ENCODE results near the gene MACROH2A1.

GRCh38 chr5:135306557-135306956 lies 92.5 kb downstream of the MACROH2A1 start:
- TF ChIP-seq CTCF (IDR thresholded peaks at IDR 0.05) (no peak), EP300 (IDR thresholded peaks at IDR 0.05) (no peak), POLR2A (IDR thresholded peaks at IDR 0.05) (no peak)
